ENCODE data around the gene ZNF426.

The ZNF426 gene

GRCh38 chr19:9494096-9494495, 44.3 kb downstream of the ZNF426 start:
- DNase-seq: no peak

DNA sequence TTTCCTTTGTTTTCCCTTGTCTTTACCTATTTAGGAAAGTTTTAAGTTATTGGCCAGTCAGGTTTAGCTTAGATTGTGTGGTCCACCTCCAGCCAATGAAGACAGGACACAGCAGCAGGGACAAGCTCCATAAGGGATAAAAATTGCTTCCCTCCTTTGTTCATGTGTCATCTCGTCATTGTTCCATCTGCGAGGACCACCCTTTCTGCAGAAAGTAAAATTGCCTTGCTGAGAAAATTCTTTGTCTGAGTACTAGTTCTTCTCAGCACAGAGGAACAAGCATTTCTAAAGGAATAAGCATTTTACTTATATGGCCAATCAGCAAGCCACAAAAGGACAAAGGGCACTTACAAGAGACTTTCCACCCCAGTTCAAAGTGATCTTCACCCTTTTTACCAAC, 51.4 kb downstream of the ZNF426 start:
- DNase-seq: no peak

- no peak for DNase-seq
These were observed 53.3 kb downstream of the ZNF426 start for GRCh38 chr19:9485140-9485539.

- no peak for DNase-seq
These were observed 63.5 kb downstream of the ZNF426 start for GRCh38 chr19:9474975-9475374.

All from NK-92 treated with Interleukin-12 subunit alpha and Interleukin-12 subunit beta, amount 100 ng/mL, for 24 hours (cell line).